K562 (cell line): ENCODE results near the gene ST3GAL5. TPM values are rescaled to one million over a fixed set of nuclear protein-coding genes. Genes with fewer than 3 reads are reported as not detected.

Experiments
- BRF2 ChIP-seq: IDR thresholded peaks from 3 replicates; pipeline ENCODE4 v1.6.1; 2011; ENCODE audit warnings: borderline replicate concordance, mild to moderate bottlenecking; ENCODE audit not compliant: insufficient read length, insufficient read depth
- CHD7 ChIP-seq: fragments of 200-600 bp; sonication (generic); IDR thresholded peaks from one replicate; pipeline ENCODE4 v1.6.1; 2012; ENCODE audit warnings: mild to moderate bottlenecking, low read depth, low read length, inconsistent platforms
- CREB1 ChIP-seq, 2 experiments: sonication (generic) in 1 of 2; formaldehyde crosslinking in 1 of 2; IDR thresholded peaks; 2 replicates each; pipeline versions ENCODE4 v1.6.1 to v1.8.0; 2012 to 2022; ENCODE audit warnings: inconsistent platforms in 1 of 2, mild to moderate bottlenecking in 1 of 2, missing genetic modification reagents in 1 of 2, moderate library complexity in 1 of 2
- E2F8 ChIP-seq: fragments of 450-650 bp; IDR thresholded peaks from 2 replicates; pipeline ENCODE4 v1.7.1; 2018; ENCODE audit warnings: mild to moderate bottlenecking, low read depth; ENCODE audit not compliant: partially characterized antibody
- GTF2E2 ChIP-seq: fragments of 200-800 bp; sonication (Bioruptor generic); IDR thresholded peaks from 2 replicates; pipeline ENCODE4 v1.6.1; 2016; ENCODE audit warnings: missing genetic modification characterization, missing compliant biosample characterization
- PURB ChIP-seq: sonication (generic); formaldehyde crosslinking; IDR thresholded peaks from 2 replicates; pipeline ENCODE4 v1.9.0; 2021; ENCODE audit warnings: low read depth, mild to moderate bottlenecking, missing genetic modification reagents
- SMARCE1 ChIP-seq: fragments of 450-650 bp; IDR thresholded peaks from 2 replicates; pipeline ENCODE4 v1.7.1; 2016; ENCODE audit warnings: mild to moderate bottlenecking
- SP1 ChIP-seq: sonication (generic); formaldehyde crosslinking; IDR thresholded peaks from 2 replicates; pipeline ENCODE4 v1.8.1; 2022; ENCODE audit warnings: mild to moderate bottlenecking, missing genetic modification reagents
- SP2 ChIP-seq: IDR thresholded peaks from 2 replicates; pipeline ENCODE4 v1.6.1; 2011; ENCODE audit warnings: mild to moderate bottlenecking, low read depth, low read length, moderate library complexity; ENCODE audit not compliant: poor library complexity, severe bottlenecking; ENCODE audit errors: extremely low read depth
- STAT5A ChIP-seq: IDR thresholded peaks from 2 replicates; pipeline ENCODE4 v1.6.1; 2012; ENCODE audit warnings: low read length, inconsistent platforms, borderline replicate concordance
- polyA plus RNA-seq, 8 experiments: library from polyadenylated mRNA; depleted of rRNA in 4 of 8; stranded (reverse) in 5 of 8; unstranded in 3 of 8; fragments of >200 nt; fragmentation: Nextera tagmentation in 2 of 8; fragmentation: Illumina TruSeq in 1 of 8; extraction: Ambion mirVana in 2 of 8; extraction: Trizol in 1 of 8; gene quantifications; 2 replicates each; pipeline versions ENCODE4 v1.2.1 to v1.2.3, GENCODE V29; 2011 to 2014; ENCODE audit warnings: inconsistent platforms in 1 of 8, missing spikeins in 1 of 8
- total RNA-seq, 7 experiments: library from RNA; depleted of rRNA in 6 of 7; stranded (reverse); fragments of >200 nt in 6 of 7; fragmentation: Illumina TruSeq in 2 of 7; extraction: Trizol in 2 of 7; gene quantifications; 2 replicates each; pipeline versions ENCODE4 v1.2.1 to v1.2.3, GENCODE V29; 2011 to 2021; ENCODE audit warnings: low replicate concordance in 1 of 7

The ST3GAL5 gene
- total and polyA plus RNA-seq, 9 of the 15 experiments (the other 6 are each of a cell fraction or from before 2014, with no cell fraction given): 1.6 to 10.0 (median 4.2) TPM

GRCh38 chr2:85888684-85889626 lies at the start of gene ST3GAL5 (continued):
- TF ChIP-seq BRF2 (no peak), CHD7 (no peak), GTF2E2 (tag) (no peak), SP1 (CRISPR knock-in tag) (peak; percentile 69), PURB (CRISPR knock-in tag) (no peak), E2F8 (no peak), CREB1 (IDR thresholded peaks at IDR 0.05) (peak; percentile 84), CREB1 (CRISPR knock-in tag; IDR thresholded peaks at IDR 0.05) (peak; percentile 66), STAT5A (no peak), SP2 (no peak), SMARCE1 (peak; percentile 53; the same call in 1 of the 2 replicates)
